HL-60 (cell line): Measurements from ENCODE around the gene PLEKHN1.

Experiments used
- DNase-seq, 2 experiments: peaks; one replicate each; pipeline ENCODE4 v3.0.0-alpha.2; 2010 to 2020; ENCODE audit warnings: low read depth in 1 of 2, low spot score in 1 of 2
- H3K27ac ChIP-seq: fragments of 250-450 bp; sonication (Bioruptor Pico); replicated peaks from 2 replicates; pipeline ENCODE4 v1.5.1; 2020; ENCODE audit warnings: mild to moderate bottlenecking, moderate library complexity
- H3K27me3 ChIP-seq: fragments of 250-450 bp; sonication (Bioruptor Pico); 2 replicates; pipeline ENCODE4 v1.5.1; 2021; ENCODE audit warnings: mild to moderate bottlenecking, moderate library complexity; ENCODE audit not compliant: insufficient read depth, poor library complexity, severe bottlenecking
- H3K4me3 ChIP-seq: replicated peaks from 2 replicates; pipeline ENCODE4 v1.5.1; 2011; ENCODE audit warnings: mild to moderate bottlenecking, control low read depth, low read length; ENCODE audit not compliant: insufficient read depth
- CTCF ChIP-seq: IDR thresholded peaks from one replicate; pipeline ENCODE4 v1.5.1; 2011; ENCODE audit warnings: low read length, control low read depth, inconsistent platforms; ENCODE audit not compliant: insufficient read depth
- GABPA ChIP-seq: IDR thresholded peaks from 2 replicates; pipeline ENCODE4 v1.6.1; 2012; ENCODE audit warnings: low read depth
- POLR2AphosphoS5 ChIP-seq: IDR thresholded peaks from 2 replicates; pipeline ENCODE4 v1.6.1; 2012; ENCODE audit warnings: low read depth
- REST ChIP-seq: IDR thresholded peaks from 2 replicates; pipeline ENCODE4 v1.6.1; 2012; ENCODE audit warnings: low read depth; ENCODE audit not compliant: insufficient replicate concordance
- SPI1 ChIP-seq: IDR thresholded peaks from 2 replicates; pipeline ENCODE4 v1.6.1; 2012; ENCODE audit warnings: low read depth, mild to moderate bottlenecking, borderline replicate concordance

Gene PLEKHN1

GRCh38 chr1:1021010-1021919, 55.0 kb downstream of the PLEKHN1 start:
- peak; percentile 11; the same call in 1 of the 2 replicates for TF ChIP-seq SPI1
- TF ChIP-seq GABPA: no peak
- H3K27ac ChIP-seq: no peak overlapping the region
- no peak for DNase-seq
- no peak overlapping the region for H3K4me3 ChIP-seq
- H3K27me3 ChIP-seq: peaks cover 21% of the 10 kb centered on the region

GRCh38 chr1:1021920-1022259, 55.6 kb downstream of the PLEKHN1 start:
- no peak overlapping the region for H3K4me3 ChIP-seq
- no peak for DNase-seq
- TF ChIP-seq POLR2AphosphoS5 (no peak), SPI1 (no peak), GABPA (no peak), REST (no peak), CTCF (no peak)
- H3K27me3 ChIP-seq: peaks cover 25% of the 10 kb centered on the region
- H3K27ac ChIP-seq: no peak overlapping the region

GRCh38 chr1:1022302-1023009, 56.2 kb downstream of the PLEKHN1 start:
- Histone ChIP-seq H3K27ac (no peak overlapping the region), H3K4me3 (no peak overlapping the region), H3K27me3 (peaks cover 25% of the 10 kb centered on the region)
- TF ChIP-seq SPI1 (no peak), REST (no peak), GABPA (no peak), POLR2AphosphoS5 (no peak), CTCF (no peak)
- no peak for DNase-seq

DNA sequence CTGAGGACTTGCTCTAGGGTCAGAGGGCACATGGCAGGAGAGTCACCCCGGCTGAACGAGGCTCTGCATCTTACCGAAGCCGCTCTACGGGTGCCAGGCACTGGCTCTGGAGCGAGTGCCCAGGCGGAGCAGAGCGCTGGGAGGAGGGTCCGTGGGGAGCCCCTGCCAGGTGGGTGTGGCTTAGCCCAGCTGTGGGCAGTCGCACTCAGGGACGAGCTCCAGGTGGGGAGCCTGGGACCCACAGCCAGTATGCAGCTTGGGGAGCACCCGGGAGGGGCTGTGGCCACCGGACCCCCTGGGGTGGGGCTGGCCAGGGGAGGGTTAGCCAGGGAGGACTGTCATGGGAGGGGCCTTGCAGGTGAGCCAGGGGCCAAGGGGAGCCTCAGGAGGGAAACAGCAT, 57.4 kb downstream of the PLEKHN1 start:
- peaks cover 25% of the 10 kb centered on the region for H3K27me3 ChIP-seq
- no peak overlapping the region for H3K27ac ChIP-seq
- TF ChIP-seq REST (no peak), POLR2AphosphoS5 (no peak), GABPA (no peak), CTCF (no peak), SPI1 (no peak)
- DNase-seq: no peak
- no peak overlapping the region for H3K4me3 ChIP-seq
